Hepatocyte (in vitro differentiated cells): ENCODE measurements around the gene CDH4. TPM values are rescaled to one million over a fixed set of nuclear protein-coding genes. Genes with fewer than 3 reads are reported as not detected.

Source experiments
- DNase-seq: peaks from one replicate; pipeline ENCODE4 v3.0.0-alpha.2; 2016; ENCODE audit warnings: low spot score
- H2AFZ ChIP-seq: fragments of 200-600 bp; sonication (generic); 2 replicates; pipeline ENCODE4 v1.6.0; 2016; ENCODE audit warnings: antibody characterized with exemption, mild to moderate bottlenecking
- H3K27ac ChIP-seq: fragments of 200-600 bp; sonication (generic); 2 replicates; pipeline ENCODE4 v1.5.1; 2016; ENCODE audit warnings: mild to moderate bottlenecking
- H3K27me3 ChIP-seq: fragments of 200-600 bp; sonication (generic); 2 replicates; pipeline ENCODE4 v1.6.1; 2016
- H3K36me3 ChIP-seq: fragments of 200-600 bp; sonication (generic); replicated peaks from 2 replicates; pipeline ENCODE4 v1.5.1; 2016; ENCODE audit warnings: low read depth; ENCODE audit not compliant: insufficient read depth
- H3K4me1 ChIP-seq: fragments of 200-600 bp; sonication (generic); 2 replicates; pipeline ENCODE4 v1.5.1; 2016; ENCODE audit warnings: mild to moderate bottlenecking, moderate library complexity; ENCODE audit not compliant: insufficient read depth
- H3K4me2 ChIP-seq: fragments of 200-600 bp; sonication (generic); 2 replicates; pipeline ENCODE4 v1.6.0; 2016
- H3K4me3 ChIP-seq: fragments of 200-600 bp; sonication (generic); 2 replicates; pipeline ENCODE4 v1.5.1; 2016; ENCODE audit warnings: mild to moderate bottlenecking
- H3K79me2 ChIP-seq: fragments of 200-600 bp; sonication (generic); 2 replicates; pipeline ENCODE4 v1.6.0; 2017; ENCODE audit warnings: mild to moderate bottlenecking
- H3K9me2 ChIP-seq: fragments of 200-600 bp; sonication (generic); replicated peaks from 2 replicates; pipeline ENCODE4 v1.6.0; 2017; ENCODE audit warnings: mild to moderate bottlenecking; ENCODE audit not compliant: insufficient read depth
- H3K9me3 ChIP-seq: fragments of 200-600 bp; sonication (generic); 2 replicates; pipeline ENCODE4 v1.5.1; 2016; ENCODE audit warnings: low read depth, mild to moderate bottlenecking
- H4K20me1 ChIP-seq: fragments of 200-600 bp; sonication (generic); 2 replicates; pipeline ENCODE4 v1.6.0; 2016; ENCODE audit warnings: mild to moderate bottlenecking; ENCODE audit not compliant: insufficient read depth, poor library complexity, severe bottlenecking
- CTCF ChIP-seq: fragments of 200-600 bp; sonication (generic); IDR thresholded peaks from 2 replicates; pipeline ENCODE4 v1.5.1; 2016; ENCODE audit warnings: antibody characterized with exemption, mild to moderate bottlenecking; ENCODE audit not compliant: poor library complexity
- EZH2 ChIP-seq: fragments of 200-600 bp; sonication (generic); IDR thresholded peaks from 2 replicates; pipeline ENCODE4 v1.6.1; 2016; ENCODE audit warnings: antibody characterized with exemption, mild to moderate bottlenecking, borderline replicate concordance
- EZH2phosphoT487 ChIP-seq: fragments of 200-600 bp; sonication (generic); IDR thresholded peaks from one replicate; pipeline ENCODE4 v1.6.1; 2018; ENCODE audit warnings: antibody characterized with exemption, mild to moderate bottlenecking, low read depth, moderate library complexity; ENCODE audit not compliant: unreplicated experiment, severe bottlenecking
- WGBS: methylation state at CpG from one replicate; pipeline ENCODE4 v1.1.6; 2016; ENCODE audit warnings: low lambda C conversion rate; ENCODE audit errors: missing lambda C conversion rate; 5-methylcytosine and 5-hydroxymethylcytosine counted together
- polyA plus RNA-seq: library from polyadenylated mRNA; unstranded; fragments of >200 nt; fragmentation: Nextera tagmentation; extraction: Ambion mirVana; gene quantifications from 2 replicates; pipeline ENCODE4 v1.2.1, GENCODE V29; 2016
- total RNA-seq: library from RNA; depleted of rRNA; stranded (reverse); fragments of >200 nt; gene quantifications from 2 replicates; pipeline ENCODE4 v1.2.3, GENCODE V29; 2014

Gene CDH4
- total and polyA plus RNA-seq, 2 experiments from 2014 or later: 0.53 to 0.73 TPM

- Histone ChIP-seq H3K36me3 (no peaks in the 10 kb centered on the region), H3K4me1 (no peaks in the 10 kb centered on the region), H4K20me1 (no peaks in the 10 kb centered on the region), H3K4me3 (no peak overlapping the region), H3K9me2 (no peaks in the 10 kb centered on the region), H2AFZ (no peak overlapping the region), H3K4me2 (no peak overlapping the region), H3K79me2 (no peaks in the 10 kb centered on the region), H3K27me3 (no peaks in the 10 kb centered on the region), H3K27ac (no peak overlapping the region), H3K9me3 (no peaks in the 10 kb centered on the region)
- no peak for DNase-seq
- 90% methylated on average over 14 of the region's 14 CpGs for WGBS
- TF ChIP-seq EZH2: no peak
- TF ChIP-seq CTCF: no peak
- no peak for TF ChIP-seq EZH2phosphoT487
These were observed 262.9 kb downstream of the CDH4 start for GRCh38 chr20:61514805-61515505.

DNA sequence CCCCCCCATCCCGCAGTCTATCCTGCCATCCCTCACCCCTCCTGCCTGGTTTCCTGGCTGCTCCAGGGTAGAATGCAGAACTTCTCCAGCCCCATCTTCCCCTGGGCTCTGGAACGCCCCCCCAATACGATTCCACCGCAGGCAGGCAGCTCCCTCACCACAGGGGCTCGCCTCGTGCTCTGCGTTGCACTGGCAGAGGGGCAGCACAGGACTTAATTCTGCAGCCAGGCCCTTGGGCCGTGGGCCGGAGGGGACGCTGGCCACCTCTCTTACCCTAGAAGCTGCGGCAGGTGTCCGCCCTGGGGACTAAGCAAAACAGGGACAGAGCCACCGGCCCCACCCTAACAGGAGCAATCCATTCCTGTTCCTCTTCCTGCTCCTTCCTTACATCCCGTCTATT lies 263.9 kb downstream of the CDH4 start:
- Histone ChIP-seq H3K4me1 (no peaks in the 10 kb centered on the region), H3K27ac (no peak overlapping the region)

DNA sequence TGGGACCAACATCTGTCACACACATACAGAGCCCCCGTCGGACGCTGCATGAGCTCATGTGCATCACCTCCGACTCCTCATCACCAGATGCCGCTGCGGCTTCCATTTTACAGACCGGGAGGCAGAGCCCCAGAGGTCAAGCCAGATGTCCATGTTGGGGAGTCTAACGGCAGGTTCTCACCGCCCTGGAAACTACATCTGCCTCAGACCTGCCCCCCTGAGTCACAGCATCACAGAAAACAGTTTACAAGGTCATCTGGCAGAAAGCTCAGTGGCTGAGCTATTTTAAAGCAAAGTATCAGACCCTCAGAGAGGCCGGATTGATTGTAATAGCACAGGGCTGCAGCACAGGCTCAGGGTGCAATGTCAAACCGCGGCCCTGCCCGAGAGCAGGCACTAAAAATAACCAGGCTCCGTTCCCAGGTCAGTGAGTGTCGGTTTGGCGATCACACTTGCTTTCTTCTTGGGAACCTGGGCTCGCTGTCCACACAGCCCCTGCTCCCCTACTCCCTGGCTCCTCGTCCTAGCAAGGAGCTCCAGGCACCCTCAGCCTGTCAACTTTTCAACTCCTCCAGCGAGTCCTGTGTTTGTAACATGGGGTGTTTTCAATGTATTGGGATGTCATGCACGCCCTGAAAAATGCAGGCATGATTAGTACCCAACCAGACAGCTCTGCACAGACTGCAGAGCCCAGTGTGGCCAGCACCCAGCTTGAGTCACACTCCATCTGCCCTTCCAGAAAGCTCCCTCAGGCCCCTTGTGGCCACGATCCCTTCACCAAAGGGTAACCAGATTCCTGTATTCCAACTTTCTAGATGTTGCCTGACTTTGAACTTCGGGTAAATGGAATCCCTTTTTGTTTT lies 264.5 kb downstream of the CDH4 start:
- Histone ChIP-seq H3K27me3 (no peaks in the 10 kb centered on the region), H3K9me3 (no peaks in the 10 kb centered on the region), H3K36me3 (no peaks in the 10 kb centered on the region), H3K79me2 (no peaks in the 10 kb centered on the region), H3K4me1 (no peaks in the 10 kb centered on the region), H3K4me3 (no peak overlapping the region), H3K4me2 (no peak overlapping the region), H3K9me2 (no peaks in the 10 kb centered on the region), H2AFZ (no peak overlapping the region), H4K20me1 (no peaks in the 10 kb centered on the region), H3K27ac (no peak overlapping the region)
- WGBS: 85% methylated on average over 22 of the region's 22 CpGs
- no peak for TF ChIP-seq EZH2
- DNase-seq: no peak

More for the DNA sequence above, 263.9 kb downstream of the CDH4 start:
- H3K9me2 ChIP-seq: no peaks in the 10 kb centered on the region
- no peaks in the 10 kb centered on the region for H3K36me3 ChIP-seq
- no peak overlapping the region for H3K4me2 ChIP-seq
- no peaks in the 10 kb centered on the region for H3K9me3 ChIP-seq
- 91% methylated on average over 14 of the region's 14 CpGs for WGBS
- no peak overlapping the region for H3K4me3 ChIP-seq
- DNase-seq: no peak
- TF ChIP-seq EZH2: no peak
- TF ChIP-seq EZH2phosphoT487: no peak
- TF ChIP-seq CTCF: no peak
- H3K27me3 ChIP-seq: no peaks in the 10 kb centered on the region
- no peak overlapping the region for H2AFZ ChIP-seq
- no peaks in the 10 kb centered on the region for H4K20me1 ChIP-seq
- H3K79me2 ChIP-seq: no peaks in the 10 kb centered on the region

GRCh38 chr20:61517419-61517818 lies 265.4 kb downstream of the CDH4 start:
- no peak for DNase-seq
- no peaks in the 10 kb centered on the region for H3K79me2 ChIP-seq
- no peaks in the 10 kb centered on the region for H3K9me2 ChIP-seq
- H2AFZ ChIP-seq: no peak overlapping the region
- no peak overlapping the region for H3K4me3 ChIP-seq
- no peaks in the 10 kb centered on the region for H3K9me3 ChIP-seq
- TF ChIP-seq EZH2phosphoT487 (no peak), EZH2 (no peak), CTCF (no peak)
- no peaks in the 10 kb centered on the region for H3K27me3 ChIP-seq
- no peak overlapping the region for H3K4me2 ChIP-seq
- no peaks in the 10 kb centered on the region for H4K20me1 ChIP-seq
- no peak overlapping the region for H3K27ac ChIP-seq
- no peaks in the 10 kb centered on the region for H3K36me3 ChIP-seq
- WGBS: 87% methylated on average over 9 of the region's 9 CpGs
- no peaks in the 10 kb centered on the region for H3K4me1 ChIP-seq
